Fibroblast of lung (primary cell): ENCODE results near the gene SERGEF. TPM values are rescaled to one million over a fixed set of nuclear protein-coding genes. Genes with fewer than 3 reads are reported as not detected.

Experiments
- DNase-seq, 2 donors: peaks; one replicate each; pipeline versions ENCODE4 v3.0.0 to v3.0.0-alpha.2; 2010; ENCODE audit warnings: low read depth in 2 of 2
- H2AFZ ChIP-seq: 2 replicates; pipeline ENCODE4 v1.5.1; 2012; ENCODE audit warnings: low read length, control low read depth, inconsistent platforms
- H3K27ac ChIP-seq: 2 replicates; pipeline ENCODE4 v1.5.1; 2011; ENCODE audit warnings: low read length, control low read depth; ENCODE audit not compliant: insufficient read depth
- H3K27me3 ChIP-seq: 2 replicates; pipeline ENCODE4 v1.5.1; 2011; ENCODE audit warnings: mild to moderate bottlenecking, low read length; ENCODE audit not compliant: control insufficient read depth, insufficient read depth
- H3K36me3 ChIP-seq: 2 replicates; pipeline ENCODE4 v1.5.1; 2011; ENCODE audit warnings: low read length; ENCODE audit not compliant: control insufficient read depth, insufficient read depth
- H3K4me1 ChIP-seq: 2 replicates; pipeline ENCODE4 v1.5.1; 2011; ENCODE audit warnings: low read length; ENCODE audit not compliant: control insufficient read depth, insufficient read depth; ENCODE audit errors: extremely low read depth
- H3K4me2 ChIP-seq: 2 replicates; pipeline ENCODE4 v1.5.1; 2011; ENCODE audit warnings: low read length, control low read depth; ENCODE audit not compliant: insufficient read depth; ENCODE audit errors: extremely low read depth
- H3K4me3 ChIP-seq, 4 experiments: fragments of 200-600 bp in 1 of 4; sonication (generic) in 1 of 4; replicated peaks in 1 of 4; 2 replicates each; pipeline ENCODE4 v1.5.1; 2011 to 2016; ENCODE audit warnings: low read length in 4 of 4, low read depth in 3 of 4, mild to moderate bottlenecking in 3 of 4, control low read depth in 2 of 4, inconsistent platforms in 1 of 4, mixed read lengths in 1 of 4; ENCODE audit not compliant: insufficient read depth in 1 of 4; ENCODE audit errors: control extremely low read depth in 1 of 4
- H3K79me2 ChIP-seq: 2 replicates; pipeline ENCODE4 v1.5.1; 2012; ENCODE audit warnings: mild to moderate bottlenecking, low read length, inconsistent platforms; ENCODE audit not compliant: control insufficient read depth, insufficient read depth
- H3K9ac ChIP-seq: 2 replicates; pipeline ENCODE4 v1.5.1; 2011; ENCODE audit warnings: mild to moderate bottlenecking, low read length, control low read depth; ENCODE audit not compliant: insufficient read depth
- H3K9me3 ChIP-seq: 2 replicates; pipeline ENCODE4 v1.5.1; 2012; ENCODE audit warnings: low read depth, low read length; ENCODE audit not compliant: control insufficient read depth, insufficient read depth
- H4K20me1 ChIP-seq: 2 replicates; pipeline ENCODE4 v1.5.1; 2011; ENCODE audit warnings: low read length; ENCODE audit not compliant: control insufficient read depth, insufficient read depth; ENCODE audit errors: extremely low read depth
- CTCF ChIP-seq, 2 donors: IDR thresholded peaks in 1 of 2; conservative IDR thresholded peaks in 1 of 2; 1 replicate in 1 of 2; 2 replicates in 1 of 2; pipeline ENCODE4 v1.5.1; 2011 to 2012; ENCODE audit warnings: low read length in 2 of 2, control low read depth in 1 of 2, inconsistent platforms in 1 of 2, low read depth in 1 of 2, mild to moderate bottlenecking in 1 of 2
- EZH2 ChIP-seq: IDR thresholded peaks from 2 replicates; pipeline ENCODE4 v1.5.1; 2012; ENCODE audit warnings: low read length, control low read depth, mild to moderate bottlenecking; ENCODE audit errors: missing control alignments
- polyA plus RNA-seq, 2 donors: library from polyadenylated mRNA; depleted of rRNA in 1 of 2; stranded (reverse) in 1 of 2; unstranded in 1 of 2; fragments of >200 nt; gene quantifications; 2 replicates each; pipeline ENCODE4 v1.2.1, GENCODE V29; 2011 to 2012; ENCODE audit warnings: missing spikeins in 1 of 2
- total RNA-seq: library from RNA; depleted of rRNA; stranded (reverse); fragments of >200 nt; gene quantifications from 2 replicates; pipeline ENCODE4 v1.2.1, GENCODE V29; 2014

Gene SERGEF
- total and polyA plus RNA-seq, 2 donors (not counting 1 experiment from before 2014, with no cell fraction given) = 14.5 to 38.5 TPM

GRCh38 chr11:18019650-18020049 lies 6.8 kb upstream of the SERGEF start:
- Histone ChIP-seq H4K20me1 (no peaks in the 10 kb centered on the region), H3K4me3 (no peak overlapping the region), H3K36me3 (no peaks in the 10 kb centered on the region), H3K27me3 (peaks cover 2% of the 10 kb centered on the region), H3K27ac (no peak overlapping the region), H2AFZ (no peak overlapping the region), H3K4me2 (no peak overlapping the region), H3K79me2 (no peaks in the 10 kb centered on the region), H3K9ac (no peak overlapping the region), H3K4me1 (no peaks in the 10 kb centered on the region), H3K9me3 (no peaks in the 10 kb centered on the region)
- DNase-seq = no peak
- TF ChIP-seq EZH2 (no peak), CTCF (conservative IDR thresholded peaks at IDR 0.05 in 1 of 2, IDR thresholded peaks at IDR 0.05 in 1 of 2; ENCODE audit: low read depth in 1 of 2, low read length in 2 of 2) (no peak)

- no peaks in the 10 kb centered on the region for H3K79me2 ChIP-seq
- no peaks in the 10 kb centered on the region for H4K20me1 ChIP-seq
- H3K4me2 ChIP-seq = no peak overlapping the region
- H3K9me3 ChIP-seq = no peaks in the 10 kb centered on the region
- no peaks in the 10 kb centered on the region for H3K36me3 ChIP-seq
- no peak overlapping the region for H3K9ac ChIP-seq
- no peak overlapping the region for H3K4me3 ChIP-seq
- TF ChIP-seq CTCF (conservative IDR thresholded peaks at IDR 0.05 in 1 of 2, IDR thresholded peaks at IDR 0.05 in 1 of 2; ENCODE audit: low read depth in 1 of 2, low read length in 2 of 2) = no peak
- TF ChIP-seq EZH2 = no peak
- H2AFZ ChIP-seq = no peak overlapping the region
- no peak overlapping the region for H3K27ac ChIP-seq
- DNase-seq = no peak
- H3K27me3 ChIP-seq = peaks cover 2% of the 10 kb centered on the region
- H3K4me1 ChIP-seq = peaks cover 4% of the 10 kb centered on the region
Observed at GRCh38 chr11:18016789-18017188, 3.9 kb upstream of the SERGEF start.

GRCh38 chr11:18014876-18015275 lies 2.0 kb upstream of the SERGEF start:
- Histone ChIP-seq H3K9me3 (no peaks in the 10 kb centered on the region), H3K36me3 (no peaks in the 10 kb centered on the region), H3K4me3 (no peak overlapping the region), H3K4me2 (no peak overlapping the region), H2AFZ (no peak overlapping the region), H3K27me3 (peaks cover 2% of the 10 kb centered on the region), H3K27ac (no peak overlapping the region), H3K9ac (no peak overlapping the region), H3K4me1 (peaks cover 4% of the 10 kb centered on the region), H4K20me1 (no peaks in the 10 kb centered on the region), H3K79me2 (no peaks in the 10 kb centered on the region)
- DNase-seq = no peak
- TF ChIP-seq CTCF (conservative IDR thresholded peaks at IDR 0.05 in 1 of 2, IDR thresholded peaks at IDR 0.05 in 1 of 2; ENCODE audit: low read depth in 1 of 2, low read length in 2 of 2) (no peak), EZH2 (no peak)
